WTC11 (cell line): ENCODE measurements around the gene MAGI2. TPM values are rescaled to one million over a fixed set of nuclear protein-coding genes. Genes with fewer than 3 reads are reported as not detected.

Experiments
- ATAC-seq: fragments of 200-7000 bp; cut with Tn5 transposase; 2 replicates; pipeline ENCODE4 v1.10.0; 2021; ENCODE audit warnings: mild to moderate bottlenecking, moderate library complexity
- CTCF ChIA-PET: fragments of 300-600 bp; sonication (Branson Sonifier 250); formaldehyde crosslinking; loops from one replicate; lab custom pipeline; 2021; ENCODE audit warnings: antibody characterized with exemption; lab: Charles Lee
- POLR2A ChIA-PET: fragments of 350-600 bp; sonication (Branson Sonifier 250); formaldehyde crosslinking; loops from one replicate; lab custom pipeline; 2021; ENCODE audit warnings: antibody characterized with exemption; lab: Charles Lee
- DNase-seq: peaks from one replicate; pipeline ENCODE4 v3.0.0; 2021; ENCODE audit warnings: low spot score
- H3K27ac Mint-ChIP-seq: 2 replicates; pipeline ENCODE4 v1.8.0; 2021; ENCODE audit warnings: mixed read lengths
- H3K27me3 Mint-ChIP-seq: 2 replicates; pipeline ENCODE4 v1.8.0; 2021; ENCODE audit warnings: low read depth, mild to moderate bottlenecking, moderate library complexity, mixed read lengths
- H3K36me3 Mint-ChIP-seq: 2 replicates; pipeline ENCODE4 v1.8.0; 2021; ENCODE audit warnings: mixed read lengths
- H3K4me1 Mint-ChIP-seq: 2 replicates; pipeline ENCODE4 v1.8.0; 2022; ENCODE audit warnings: mixed read lengths
- H3K4me3 Mint-ChIP-seq: 2 replicates; pipeline ENCODE4 v1.8.0; 2021; ENCODE audit warnings: mild to moderate bottlenecking, moderate library complexity, mixed read lengths
- H3K9me3 Mint-ChIP-seq: 2 replicates; pipeline ENCODE4 v1.8.0; 2021; ENCODE audit warnings: mixed read lengths
- ARID4B ChIP-seq: sonication (generic); formaldehyde crosslinking; IDR thresholded peaks from 2 replicates; pipeline ENCODE4 v1.8.0; 2023; ENCODE audit warnings: missing genetic modification reagents, mild to moderate bottlenecking, borderline replicate concordance
- ATF1 ChIP-seq: sonication (generic); formaldehyde crosslinking; IDR thresholded peaks from 2 replicates; pipeline ENCODE4 v1.8.1; 2023; ENCODE audit warnings: mild to moderate bottlenecking, moderate library complexity, missing genetic modification reagents
- CTCF ChIP-seq: fragments of 200-600 bp; IDR thresholded peaks from 2 replicates; pipeline ENCODE4 v1.8.0; 2022; ENCODE audit warnings: antibody characterized with exemption
- ELF4 ChIP-seq: sonication (generic); formaldehyde crosslinking; IDR thresholded peaks from 2 replicates; pipeline ENCODE4 v1.8.1; 2022; ENCODE audit warnings: low read depth, mild to moderate bottlenecking, moderate library complexity, missing genetic modification reagents
- EMX1 ChIP-seq: fragments of 250-450 bp; sonication (Bioruptor Pico); IDR thresholded peaks from 2 replicates; pipeline ENCODE4 v1.8.0; 2021; ENCODE audit warnings: mild to moderate bottlenecking
- NR2C2 ChIP-seq: sonication (generic); formaldehyde crosslinking; IDR thresholded peaks from 2 replicates; pipeline ENCODE4 v1.8.0; 2022; ENCODE audit warnings: mild to moderate bottlenecking, missing genetic modification reagents
- SMAD3 ChIP-seq: sonication (generic); formaldehyde crosslinking; IDR thresholded peaks from 2 replicates; pipeline ENCODE4 v1.8.0; 2022; ENCODE audit warnings: missing genetic modification reagents, mild to moderate bottlenecking, borderline replicate concordance
- TEAD1 ChIP-seq: sonication (generic); formaldehyde crosslinking; IDR thresholded peaks from 2 replicates; pipeline ENCODE4 v1.8.0; 2022; ENCODE audit warnings: mild to moderate bottlenecking, missing genetic modification reagents
- USF2 ChIP-seq: sonication (generic); formaldehyde crosslinking; IDR thresholded peaks from 2 replicates; pipeline ENCODE4 v1.8.1; 2023; ENCODE audit warnings: mild to moderate bottlenecking, missing genetic modification reagents, moderate library complexity
- ZBTB21 ChIP-seq: sonication (generic); formaldehyde crosslinking; IDR thresholded peaks from 2 replicates; pipeline ENCODE4 v1.8.1; 2023; ENCODE audit warnings: mild to moderate bottlenecking, missing genetic modification reagents, borderline replicate concordance
- ZNF121 ChIP-seq: sonication (generic); formaldehyde crosslinking; IDR thresholded peaks from 2 replicates; pipeline ENCODE4 v1.8.0; 2023; ENCODE audit warnings: missing genetic modification reagents
- ZNF138 ChIP-seq: sonication (generic); formaldehyde crosslinking; conservative IDR thresholded peaks from 2 replicates; pipeline ENCODE4 v1.8.1; 2022; ENCODE audit warnings: mild to moderate bottlenecking, moderate library complexity, missing genetic modification reagents
- ZNF396 ChIP-seq: fragments of 250-450 bp; sonication (Bioruptor Pico); IDR thresholded peaks from 2 replicates; pipeline ENCODE4 v1.8.0; 2021; ENCODE audit warnings: mild to moderate bottlenecking, moderate library complexity, borderline replicate concordance
- ZNF425 ChIP-seq: fragments of 250-450 bp; sonication (Bioruptor Pico); conservative IDR thresholded peaks from 2 replicates; pipeline ENCODE4 v1.9.0; 2021; ENCODE audit warnings: mild to moderate bottlenecking
- ZNF532 ChIP-seq: fragments of 250-450 bp; sonication (Bioruptor Pico); IDR thresholded peaks from 2 replicates; pipeline ENCODE4 v1.9.0; 2021; ENCODE audit warnings: mild to moderate bottlenecking, borderline replicate concordance
- total RNA-seq: library from RNA; stranded (reverse); gene quantifications from 3 replicates; pipeline ENCODE4 v1.2.3, GENCODE V29; 2021
- TF ChIP-seq, protein P1 (sequence below): sonication (generic); formaldehyde crosslinking; IDR thresholded peaks from 2 replicates; pipeline ENCODE4 v1.8.1; 2022; ENCODE audit warnings: mild to moderate bottlenecking, missing genetic modification reagents, moderate library complexity, borderline replicate concordance
- TF ChIP-seq, protein P2 (sequence below): sonication (generic); formaldehyde crosslinking; IDR thresholded peaks from 2 replicates; pipeline ENCODE4 v1.8.0; 2022; ENCODE audit warnings: mild to moderate bottlenecking, missing genetic modification reagents
- TF ChIP-seq, protein P3 (sequence below): fragments of 250-450 bp; sonication (Bioruptor Pico); IDR thresholded peaks from 2 replicates; pipeline ENCODE4 v2.1.2; 2022; ENCODE audit warnings: mild to moderate bottlenecking, moderate library complexity

MAGI2 gene
- total RNA-seq, 1 experiment from 2014 or later: 26.6 TPM

DNA sequence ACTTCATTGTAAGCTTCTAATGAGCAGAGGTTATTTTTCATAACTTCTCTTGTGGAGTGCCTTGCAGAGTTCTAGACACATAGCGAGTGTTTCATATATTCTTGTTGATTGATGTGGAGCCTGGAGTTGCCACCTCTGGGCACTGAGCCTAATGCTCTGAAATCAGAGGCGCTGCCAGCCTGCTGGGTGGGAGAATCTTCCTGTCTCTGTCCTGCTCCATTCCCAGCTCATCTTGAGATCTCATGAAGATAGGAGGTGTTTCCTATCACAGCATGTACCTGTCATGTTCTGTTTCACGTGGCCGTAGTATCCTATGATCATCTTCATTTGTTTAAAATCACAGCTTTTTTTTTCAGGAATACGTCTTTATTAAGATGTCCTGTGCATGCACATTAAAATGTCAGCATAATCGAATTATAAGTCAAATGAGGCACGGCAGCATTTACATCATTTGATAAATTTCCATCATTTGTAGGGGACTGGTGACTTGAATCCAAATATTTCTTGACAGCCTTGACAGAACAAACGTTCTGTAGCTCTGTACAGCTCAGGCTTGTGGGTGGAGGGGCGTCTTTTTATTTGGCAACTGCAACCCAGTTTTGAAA is 1261.9 kb downstream of the MAGI2 start (continued):
- no peak for TF ChIP-seq EMX1

DNA sequence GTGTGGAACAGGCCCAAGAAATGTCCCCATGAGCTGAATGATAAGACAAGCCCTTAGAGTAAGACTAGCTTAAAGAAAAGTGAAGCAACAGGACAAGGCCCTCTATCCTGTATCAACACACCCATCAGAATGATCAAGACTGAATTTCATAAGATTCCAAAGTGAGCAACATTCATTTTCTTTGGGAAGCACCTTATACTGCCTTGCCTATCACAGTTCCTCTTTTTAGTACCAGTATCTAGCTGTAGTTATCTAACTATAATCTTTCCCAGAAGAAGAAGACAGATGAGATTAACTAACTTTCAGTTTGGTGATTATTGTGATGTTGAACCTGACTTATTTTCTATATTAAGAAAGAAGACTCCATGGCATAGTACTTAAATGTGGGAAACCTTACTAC is 1263.7 kb downstream of the MAGI2 start:
- ChIA-PET CTCF (no interaction called here), POLR2A (no interaction called here)
- Mint-ChIP-seq H3K36me3 (no peaks in the 10 kb centered on the region), H3K4me3 (no peak overlapping the region), H3K27me3 (no peaks in the 10 kb centered on the region), H3K9me3 (no peaks in the 10 kb centered on the region), H3K4me1 (peaks cover 6% of the 10 kb centered on the region), H3K27ac (no peak overlapping the region)
- ATAC-seq (no peak), DNase-seq (no peak)
- TF ChIP-seq ATF1 (CRISPR knock-in tag): no peak
- TF ChIP-seq ARID4B (CRISPR knock-in tag): no peak
- TF ChIP-seq TEAD1: no peak
- no peak for TF ChIP-seq ZNF396 (CRISPR knock-in tag)
- TF ChIP-seq, protein P1, sequence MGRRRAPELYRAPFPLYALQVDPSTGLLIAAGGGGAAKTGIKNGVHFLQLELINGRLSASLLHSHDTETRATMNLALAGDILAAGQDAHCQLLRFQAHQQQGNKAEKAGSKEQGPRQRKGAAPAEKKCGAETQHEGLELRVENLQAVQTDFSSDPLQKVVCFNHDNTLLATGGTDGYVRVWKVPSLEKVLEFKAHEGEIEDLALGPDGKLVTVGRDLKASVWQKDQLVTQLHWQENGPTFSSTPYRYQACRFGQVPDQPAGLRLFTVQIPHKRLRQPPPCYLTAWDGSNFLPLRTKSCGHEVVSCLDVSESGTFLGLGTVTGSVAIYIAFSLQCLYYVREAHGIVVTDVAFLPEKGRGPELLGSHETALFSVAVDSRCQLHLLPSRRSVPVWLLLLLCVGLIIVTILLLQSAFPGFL (CRISPR knock-in tag): no peak
- TF ChIP-seq ZBTB21: no peak
- TF ChIP-seq, protein P2, sequence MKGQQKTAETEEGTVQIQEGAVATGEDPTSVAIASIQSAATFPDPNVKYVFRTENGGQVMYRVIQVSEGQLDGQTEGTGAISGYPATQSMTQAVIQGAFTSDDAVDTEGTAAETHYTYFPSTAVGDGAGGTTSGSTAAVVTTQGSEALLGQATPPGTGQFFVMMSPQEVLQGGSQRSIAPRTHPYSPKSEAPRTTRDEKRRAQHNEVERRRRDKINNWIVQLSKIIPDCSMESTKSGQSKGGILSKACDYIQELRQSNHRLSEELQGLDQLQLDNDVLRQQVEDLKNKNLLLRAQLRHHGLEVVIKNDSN (CRISPR knock-in tag): no peak
- no peak for TF ChIP-seq ZNF425
- no peak for TF ChIP-seq CTCF
- TF ChIP-seq ZNF121 (CRISPR knock-in tag): no peak
- TF ChIP-seq ZNF532 (CRISPR knock-in tag): no peak
- no peak for TF ChIP-seq ZNF138 (CRISPR knock-in tag)
- TF ChIP-seq ELF4 (CRISPR knock-in tag): no peak
- no peak for TF ChIP-seq NR2C2 (CRISPR knock-in tag)
- TF ChIP-seq, protein P3, sequence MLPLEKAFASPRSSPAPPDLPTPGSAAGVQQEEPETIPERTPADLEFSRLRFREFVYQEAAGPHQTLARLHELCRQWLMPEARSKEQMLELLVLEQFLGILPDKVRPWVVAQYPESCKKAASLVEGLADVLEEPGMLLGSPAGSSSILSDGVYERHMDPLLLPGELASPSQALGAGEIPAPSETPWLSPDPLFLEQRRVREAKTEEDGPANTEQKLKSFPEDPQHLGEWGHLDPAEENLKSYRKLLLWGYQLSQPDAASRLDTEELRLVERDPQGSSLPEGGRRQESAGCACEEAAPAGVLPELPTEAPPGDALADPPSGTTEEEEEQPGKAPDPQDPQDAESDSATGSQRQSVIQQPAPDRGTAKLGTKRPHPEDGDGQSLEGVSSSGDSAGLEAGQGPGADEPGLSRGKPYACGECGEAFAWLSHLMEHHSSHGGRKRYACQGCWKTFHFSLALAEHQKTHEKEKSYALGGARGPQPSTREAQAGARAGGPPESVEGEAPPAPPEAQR (CRISPR knock-in tag): no peak
- TF ChIP-seq SMAD3 (CRISPR knock-in tag): no peak
- TF ChIP-seq USF2 (CRISPR knock-in tag): no peak
